Stomach (tissue), 9 donors: ENCODE results near the gene CBX8. TPM values are rescaled to one million over a fixed set of nuclear protein-coding genes. Genes with fewer than 3 reads are reported as not detected.

ENCODE experiments used
- DNase-seq, 2 donors: peaks; one replicate each; pipeline versions ENCODE4 v3.0.0 to v3.0.0-alpha.2; 2013 to 2019
- H3K27ac ChIP-seq, 5 donors: fragments of 200-600 bp in 4 of 5; sonication (generic) in 4 of 5; one replicate each; pipeline ENCODE4 v1.5.1; 2013 to 2019; ENCODE audit warnings: mild to moderate bottlenecking in 1 of 5, moderate library complexity in 1 of 5
- H3K27me3 ChIP-seq, 3 donors: fragments of 200-600 bp; sonication (generic); one replicate each; pipeline ENCODE4 v1.5.1; 2017 to 2019; ENCODE audit warnings: mixed run types in 1 of 3
- H3K36me3 ChIP-seq, 4 donors: fragments of 200-600 bp; sonication (generic); 1 replicate in 3 of 4; 2 replicates in 1 of 4; pipeline ENCODE4 v1.5.1; 2016 to 2019
- H3K4me1 ChIP-seq, 4 donors: fragments of 200-600 bp; sonication (generic); one replicate each; pipeline ENCODE4 v1.5.1; 2016 to 2019
- H3K4me3 ChIP-seq, 4 donors: fragments of 200-600 bp; sonication (generic) in 3 of 4; one replicate each; pipeline ENCODE4 v1.5.1; 2016 to 2019; ENCODE audit warnings: mild to moderate bottlenecking in 1 of 4
- H3K9me3 ChIP-seq, 4 donors: fragments of 200-600 bp; sonication (generic); one replicate each; pipeline ENCODE4 v1.5.1; 2016 to 2019
- CTCF ChIP-seq, 7 experiments: fragments of 450-650 bp in 4 of 7; fragments of 200-600 bp in 3 of 7; sonication (generic) in 3 of 7; IDR thresholded peaks; one replicate each; pipeline ENCODE4 v1.5.1; 2016 to 2019; ENCODE audit warnings: antibody characterized with exemption in 7 of 7, control low read depth in 2 of 7, mild to moderate bottlenecking in 1 of 7
- EP300 ChIP-seq: sonication (generic); formaldehyde crosslinking; IDR thresholded peaks from one replicate; pipeline ENCODE4 v1.6.1; 2017; ENCODE audit warnings: antibody characterized with exemption
- POLR2A ChIP-seq, 4 donors: fragments of 450-650 bp; IDR thresholded peaks; one replicate each; pipeline ENCODE4 v1.6.1; 2016; ENCODE audit warnings: antibody characterized with exemption in 4 of 4, control low read depth in 2 of 4, mild to moderate bottlenecking in 1 of 4, moderate library complexity in 1 of 4
- POLR2AphosphoS5 ChIP-seq, 3 donors: sonication (generic); formaldehyde crosslinking; IDR thresholded peaks; one replicate each; pipeline ENCODE4 v1.6.1; 2016; ENCODE audit warnings: antibody characterized with exemption in 3 of 3
- WGBS, 5 donors: extraction: QIAGEN DNeasy Blood & Tissue Kit in 3 of 5; methylation state at CpG; one replicate each; pipeline versions ENCODE4 v1.1.5 to v1.1.7; 2013 to 2018; 5-methylcytosine and 5-hydroxymethylcytosine counted together
- intact Hi-C: fragments of 100-400 bp; cut with DNase I; formaldehyde crosslinking; loops from one replicate; pipeline ENCODE4 v1.15.1; 2023; ENCODE audit warnings: low total_unique reads
- polyA plus RNA-seq, 3 donors: library from polyadenylated mRNA; stranded (reverse); fragments of 200-250 nt; gene quantifications; one replicate each; pipeline ENCODE4 v1.2.3, GENCODE V29; 2013
- total RNA-seq, 5 donors: library from RNA; depleted of rRNA; stranded (reverse); fragments of >200 nt; gene quantifications; one replicate each; pipeline versions ENCODE4 v1.1.0 to v1.2.3, GENCODE V29; 2014 to 2016
- donor health status: healthy with polysubstance abuse.
- donor health status: Bipolar disorder and iron deficiency.
- donor health status: healthy.

The CBX8 gene
- total and polyA plus RNA-seq, 8 donors = 0.76 to 140 (median 3.1) TPM; not detected in 2

GRCh38 chr17:79836972-79837887 lies 40.4 kb upstream of the CBX8 start:
- WGBS, 5 donors = 8 to 19% (median 10%) methylated on average over 8 to 41 of the region's 41 CpGs
- peaks cover 19 to 27% (median 26%) of the 10 kb centered on the region in 3 donors for H3K27me3 ChIP-seq
- no peaks in the 10 kb centered on the region for H3K9me3 ChIP-seq
- DNase-seq = peak; percentile 95 to 96
- H3K36me3 ChIP-seq = peaks cover 18 to 23% (median 22%) of the 10 kb centered on the region in 4 donors
- H3K4me1 ChIP-seq = peaks cover 66 to 87% (median 84%) of the 10 kb centered on the region in 4 donors
- intact Hi-C loops = loop anchor here (5.0 kb wide), 1 partner anchor 40 kb away; the partner anchor contains the start of gene CBX8
- peak in 1 of 4 donors; percentile 13 for TF ChIP-seq POLR2A (IDR thresholded peaks at IDR 0.05)
- TF ChIP-seq EP300 = no peak
- TF ChIP-seq CTCF (IDR thresholded peaks at IDR 0.05) = peak in 2 of 7 experiments; percentile 11 to 29
- peak; percentile 40 to 85 (median 79) for TF ChIP-seq POLR2AphosphoS5 (IDR thresholded peaks at IDR 0.05)
- H3K27ac ChIP-seq = peak overlapping the region; percentile 96 to 99 (median 98)
- peak overlapping the region; percentile 61 to 85 (median 76) for H3K4me3 ChIP-seq

- Histone ChIP-seq H3K27me3 (peaks cover 12 to 21% (median 19%) of the 10 kb centered on the region in 3 donors), H3K27ac (peak overlapping the region; percentile 96 to 99 (median 98)), H3K4me3 (peak overlapping the region; percentile 61 to 85 (median 76)), H3K4me1 (peaks cover 68 to 87% (median 84%) of the 10 kb centered on the region in 4 donors), H3K36me3 (peaks cover 18 to 23% (median 22%) of the 10 kb centered on the region in 4 donors), H3K9me3 (no peaks in the 10 kb centered on the region)
- no peak for TF ChIP-seq POLR2AphosphoS5 (IDR thresholded peaks at IDR 0.05)
- no peak for TF ChIP-seq POLR2A (IDR thresholded peaks at IDR 0.05)
- 22 to 58% (median 31%) methylated on average over 13 to 18 of the region's 18 CpGs for WGBS, 5 donors
- intact Hi-C loops = loop anchor here (5.0 kb wide), 1 partner anchor 39 kb away; the partner anchor contains the start of gene CBX8
- peak in 1 of 2 donors; percentile 50 for DNase-seq
Observed at GRCh38 chr17:79836510-79836971, 39.7 kb upstream of the CBX8 start.

GRCh38 chr17:79835953-79836509 lies 39.2 kb upstream of the CBX8 start:
- intact Hi-C loops = loop anchor here (5.0 kb wide), 1 partner anchor 39 kb away; the partner anchor contains the start of gene CBX8
- peak; percentile 90 to 93 for DNase-seq
- peak overlapping the region in 3 of 4 donors; percentile 61 to 85 (median 77) for H3K4me3 ChIP-seq
- peak overlapping the region; percentile 96 to 99 (median 98) for H3K27ac ChIP-seq
- 38 to 69% (median 43%) methylated on average over 19 to 24 of the region's 24 CpGs for WGBS, 5 donors
- H3K9me3 ChIP-seq = no peaks in the 10 kb centered on the region
- H3K36me3 ChIP-seq = peaks cover 18 to 23% (median 22%) of the 10 kb centered on the region in 4 donors
- H3K4me1 ChIP-seq = peaks cover 69 to 87% (median 84%) of the 10 kb centered on the region in 4 donors
- TF ChIP-seq POLR2AphosphoS5 (IDR thresholded peaks at IDR 0.05) (peak in 1 of 3 donors; percentile 37), EP300 (no peak)
- peaks cover 7 to 15% (median 14%) of the 10 kb centered on the region in 3 donors for H3K27me3 ChIP-seq

GRCh38 chr17:79835470-79835899 lies 38.6 kb upstream of the CBX8 start:
- intact Hi-C loops = loop anchor here (5.0 kb wide), 1 partner anchor 38 kb away; the partner anchor contains the start of gene CBX8
- Histone ChIP-seq H3K4me1 (peaks cover 69 to 87% (median 84%) of the 10 kb centered on the region in 4 donors), H3K4me3 (peak overlapping the region in 1 of 4 donors; percentile 77), H3K36me3 (peaks cover 18 to 23% (median 22%) of the 10 kb centered on the region in 4 donors), H3K9me3 (no peaks in the 10 kb centered on the region), H3K27ac (peak overlapping the region in 3 of 5 donors; percentile 22 to 99 (median 96)), H3K27me3 (peaks cover 2 to 10% (median 8%) of the 10 kb centered on the region in 3 donors)
- TF ChIP-seq POLR2A (IDR thresholded peaks at IDR 0.05) = no peak
- TF ChIP-seq POLR2AphosphoS5 (IDR thresholded peaks at IDR 0.05) = no peak
- no peak for TF ChIP-seq EP300
- TF ChIP-seq CTCF (IDR thresholded peaks at IDR 0.05) = no peak
- 74 to 87% (median 80%) methylated on average over 8 to 13 of the region's 13 CpGs for WGBS, 5 donors
- peak in 1 of 2 donors; percentile 46 for DNase-seq
